ENCODE data around the gene NOM1.

The NOM1 gene

GRCh38 chr7:157005456-157006204 is 56.1 kb downstream of the NOM1 start:
- no peak for DNase-seq

GRCh38 chr7:157006205-157006747 is 56.8 kb downstream of the NOM1 start:
- no peak for DNase-seq

GRCh38 chr7:157006829-157007469 is 57.4 kb downstream of the NOM1 start:
- DNase-seq: no peak

GRCh38 chr7:157007470-157008066 is 58.1 kb downstream of the NOM1 start:
- DNase-seq: no peak

- DNase-seq: no peak
These were observed 59.0 kb downstream of the NOM1 start for GRCh38 chr7:157008206-157009169.

GRCh38 chr7:157009170-157009777 is 59.8 kb downstream of the NOM1 start:
- DNase-seq: no peak

DNA sequence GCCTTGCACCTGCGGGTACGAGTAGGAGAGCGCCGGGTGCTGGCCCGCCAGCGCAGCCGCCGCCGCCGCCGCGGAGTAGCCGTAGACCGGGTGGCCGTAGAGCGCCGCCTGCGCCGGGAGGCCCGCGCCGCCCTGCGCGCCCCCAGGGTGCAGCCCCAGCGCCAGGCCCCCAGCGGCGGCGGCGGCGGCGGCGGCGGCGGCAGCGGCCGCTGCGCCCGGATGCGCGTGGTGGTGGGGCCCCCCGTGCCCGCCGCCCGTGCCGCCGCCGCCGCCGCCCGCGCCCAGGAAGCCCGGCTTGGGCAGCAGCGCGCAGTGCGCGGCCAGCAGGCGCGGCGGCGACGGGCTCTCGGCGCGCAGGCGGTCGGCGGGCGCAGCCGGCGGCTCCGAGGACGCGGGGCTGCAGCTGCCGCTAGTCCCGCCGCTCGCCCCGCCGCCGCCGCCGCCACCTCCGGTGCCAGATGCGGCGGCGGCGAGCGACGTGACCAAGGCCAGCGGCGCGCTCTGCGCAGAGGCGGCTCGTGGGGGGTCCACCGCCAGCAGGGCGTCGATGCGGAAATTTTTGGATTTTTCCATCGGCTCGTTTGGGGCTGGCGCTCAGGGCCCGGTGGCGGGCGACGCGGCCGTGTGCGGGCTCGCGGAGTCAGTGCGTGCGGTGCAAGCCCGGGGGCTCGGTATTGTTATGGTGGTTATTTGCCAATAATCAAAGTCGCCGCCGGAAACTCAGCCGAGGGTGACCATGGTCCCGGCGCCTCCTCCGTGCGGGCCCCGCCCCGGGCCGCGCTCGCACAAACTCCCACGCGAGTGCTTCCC is 60.5 kb downstream of the NOM1 start:
- no peak for DNase-seq

DNA sequence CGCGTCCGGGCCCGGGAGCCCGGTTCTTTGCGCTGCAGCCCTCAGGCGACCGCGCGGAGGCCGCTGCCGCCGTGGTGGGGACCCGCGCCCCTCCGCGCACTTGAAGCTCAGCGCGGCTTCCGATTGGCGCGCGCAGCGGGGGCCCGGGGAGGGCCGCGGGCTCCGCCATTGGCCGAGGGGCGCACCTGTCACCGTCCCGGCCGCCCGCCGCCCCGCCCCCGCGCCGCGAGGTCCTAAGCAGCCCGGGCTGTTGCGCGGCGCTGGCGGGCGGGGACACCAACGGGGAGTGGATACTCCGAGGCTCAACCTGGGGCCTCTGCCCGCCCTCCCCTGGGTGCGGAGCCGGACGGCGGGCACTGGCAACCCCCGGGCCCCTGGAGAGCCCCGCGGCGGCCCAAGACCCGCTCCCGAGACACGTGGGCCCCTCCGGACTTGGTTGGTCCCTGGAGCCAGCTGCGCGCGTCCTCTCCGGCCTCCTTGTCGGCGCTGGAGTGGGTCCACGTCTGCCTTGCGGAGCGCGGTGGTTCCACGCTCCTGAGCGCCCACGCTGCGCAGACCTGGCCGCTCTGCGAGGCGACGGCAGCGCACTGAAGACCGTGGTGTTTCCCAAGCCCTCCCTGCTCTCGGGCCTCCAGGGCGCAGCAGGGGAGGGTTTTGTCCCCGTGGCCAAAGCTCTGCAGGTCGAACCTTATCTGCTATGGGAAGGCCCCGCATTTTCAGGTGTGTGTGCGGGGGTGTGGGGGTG is 61.2 kb downstream of the NOM1 start, which contains the start of gene MNX1:
MNX1 (minus strand) TSS at position 76 of the 745 bp plus-strand sequence. CDS start 313 bp downstream, outside the sequence.
- peak; percentile 14 for DNase-seq

- DNase-seq: no peak
These were observed 62.0 kb downstream of the NOM1 start for GRCh38 chr7:157011333-157012112.

- DNase-seq: no peak
These were observed 62.6 kb downstream of the NOM1 start for GRCh38 chr7:157012113-157012547.

DNA sequence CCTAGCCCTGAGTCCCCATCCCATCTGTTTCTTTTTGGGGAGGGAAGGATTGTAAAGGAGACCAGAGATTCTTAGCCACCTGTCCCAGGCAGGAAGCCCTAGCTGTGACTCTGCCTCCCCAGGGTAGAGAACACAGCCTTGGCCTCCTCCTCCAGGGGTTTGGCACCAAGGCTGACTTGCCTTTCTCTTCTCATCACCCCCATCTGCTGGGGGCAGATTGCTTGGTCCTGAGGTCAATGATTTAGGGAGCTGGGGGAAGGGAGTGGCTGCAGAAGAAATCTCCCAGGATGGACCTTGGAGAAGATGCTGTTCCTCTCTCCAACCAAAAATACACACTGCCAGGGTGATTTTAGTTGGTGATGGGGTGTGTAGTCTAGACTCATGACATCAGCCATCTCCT is 63.6 kb downstream of the NOM1 start:
- DNase-seq: no peak

DNA sequence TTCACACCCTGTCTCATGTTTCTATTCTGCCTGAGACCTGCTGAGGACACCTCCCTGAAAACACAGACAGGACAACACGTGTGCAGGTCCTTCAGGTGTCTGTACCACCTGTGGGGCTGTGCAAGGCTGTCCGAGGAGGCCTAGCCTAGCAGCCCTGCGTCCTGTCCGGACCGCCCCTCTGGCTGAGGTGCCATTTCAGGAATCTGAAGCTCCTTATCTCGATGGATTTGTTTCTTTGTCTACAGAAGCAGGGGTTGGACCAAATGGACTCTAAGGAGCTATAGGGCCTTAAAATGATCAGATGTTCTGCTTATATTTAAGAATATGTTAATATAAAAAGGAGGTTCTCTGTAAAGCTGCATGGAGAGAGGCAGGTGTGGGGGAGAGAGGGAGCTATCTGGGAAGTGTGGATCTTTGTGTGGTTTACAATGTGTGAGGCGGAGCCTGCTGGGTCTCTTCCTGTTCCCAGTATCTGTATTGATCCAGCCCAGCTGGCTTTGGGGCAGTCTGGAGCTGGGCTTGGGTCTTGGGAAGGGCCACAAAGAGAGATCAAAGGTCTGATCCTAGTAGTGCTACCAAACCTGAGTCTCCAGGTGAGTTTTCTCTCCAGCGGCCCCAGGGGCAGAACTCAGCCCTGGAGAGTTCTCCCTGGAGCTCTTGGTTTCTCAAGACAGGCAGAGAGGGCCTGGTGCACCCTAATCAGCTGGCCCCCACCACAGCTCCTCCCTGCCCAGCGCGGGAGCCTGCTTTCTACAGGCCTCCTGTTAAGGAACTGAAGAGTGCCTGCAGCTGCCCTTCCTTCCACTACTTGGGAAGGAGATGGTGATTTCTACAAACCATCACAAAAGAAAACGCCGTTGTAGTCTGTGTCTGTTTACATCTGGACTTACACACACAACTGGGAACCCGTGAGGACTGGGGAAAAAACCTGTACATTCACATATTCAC is 64.4 kb downstream of the NOM1 start:
- no peak for DNase-seq

GRCh38 chr7:157014635-157015555 is 65.4 kb downstream of the NOM1 start:
- no peak for DNase-seq

DNA sequence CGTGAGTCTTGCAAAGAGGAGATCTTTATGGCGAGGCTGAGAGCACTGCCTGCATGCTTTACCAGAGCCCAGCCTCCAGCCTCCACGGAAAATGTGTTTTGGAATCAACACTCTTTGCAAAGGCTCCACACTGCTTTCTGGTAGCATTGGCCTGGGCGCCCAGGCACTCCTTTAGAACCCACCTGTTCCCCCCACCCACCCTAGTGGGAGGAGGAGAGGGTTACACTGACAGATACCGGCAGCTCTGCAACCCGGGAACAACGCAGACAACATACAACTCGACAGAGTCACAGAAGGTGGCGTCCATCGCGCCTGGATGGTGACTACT is 66.5 kb downstream of the NOM1 start:
- no peak for DNase-seq

DNA sequence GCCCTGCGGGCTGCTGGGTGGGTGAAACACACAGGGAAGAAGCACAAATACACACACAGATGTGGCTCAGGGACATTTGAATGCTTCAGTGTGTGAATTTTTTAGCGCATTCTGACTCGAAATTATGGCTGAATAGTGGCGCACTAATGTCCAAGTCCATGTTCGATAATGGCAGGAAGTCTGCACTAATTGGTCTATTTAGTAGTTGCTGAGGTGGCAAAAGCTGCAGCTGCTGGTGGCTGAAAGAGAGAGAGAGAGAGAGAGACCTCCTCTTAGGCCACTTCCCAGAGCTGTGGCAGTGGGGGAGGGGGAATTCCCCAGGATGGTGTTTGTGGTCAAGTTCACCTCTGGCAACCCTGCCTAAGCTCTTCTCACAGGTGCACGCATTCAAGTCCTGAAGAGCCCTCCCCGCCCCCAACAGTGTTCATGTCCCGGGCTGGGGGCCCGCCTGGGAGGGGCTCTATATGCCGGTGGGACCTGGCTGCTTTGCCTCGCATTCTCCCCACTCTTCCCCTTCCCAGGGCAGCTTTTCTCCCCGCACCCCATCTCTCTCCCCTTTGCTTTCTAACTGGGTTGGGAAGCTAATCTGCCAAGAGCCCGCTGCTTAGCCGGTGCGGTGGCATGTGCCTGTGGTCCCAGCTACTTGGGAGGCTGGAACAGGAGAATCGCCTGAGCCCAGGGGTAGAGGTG is 67.0 kb downstream of the NOM1 start:
- DNase-seq: no peak

- no peak for DNase-seq
These were observed 67.6 kb downstream of the NOM1 start for GRCh38 chr7:157017149-157017548.

All from CD4-positive, alpha-beta T cell treated with Interleukin-4 for 4 hours (primary cell).